Osteoblast (primary cell): ENCODE measurements around the gene MRPL46. TPM values are rescaled to one million over a fixed set of nuclear protein-coding genes. Genes with fewer than 3 reads are reported as not detected.

Experiments
- DNase-seq: peaks from one replicate; pipeline ENCODE4 v3.0.0; 2011; ENCODE audit warnings: low spot score, mixed read lengths; ENCODE audit not compliant: insufficient read length; ENCODE audit errors: missing footprints
- H2AFZ ChIP-seq: 2 replicates; pipeline ENCODE4 v1.6.0; 2011; ENCODE audit warnings: mild to moderate bottlenecking, low read length
- H3K27ac ChIP-seq: 2 replicates; pipeline ENCODE4 v1.5.1; 2011; ENCODE audit warnings: mild to moderate bottlenecking, low read depth, low read length, moderate library complexity
- H3K27me3 ChIP-seq: 2 replicates; pipeline ENCODE4 v1.6.0; 2012; ENCODE audit warnings: mild to moderate bottlenecking, control low read depth, inconsistent platforms, low read length, moderate library complexity; ENCODE audit not compliant: insufficient read depth
- H3K36me3 ChIP-seq: 2 replicates; pipeline ENCODE4 v1.5.1; 2011; ENCODE audit warnings: mild to moderate bottlenecking, low read length, control low read depth, moderate library complexity; ENCODE audit not compliant: insufficient read depth
- H3K4me1 ChIP-seq: 2 replicates; pipeline ENCODE4 v1.5.1; 2011; ENCODE audit warnings: mild to moderate bottlenecking, low read length, control low read depth, moderate library complexity; ENCODE audit not compliant: insufficient read depth
- H3K4me2 ChIP-seq: 2 replicates; pipeline ENCODE4 v1.6.0; 2011; ENCODE audit warnings: mild to moderate bottlenecking, low read length; ENCODE audit not compliant: insufficient read depth
- H3K4me3 ChIP-seq: fragments of 200-600 bp; sonication (generic); 3 replicates; pipeline ENCODE4 v1.5.1; 2012; ENCODE audit warnings: mild to moderate bottlenecking, low read length, inconsistent platforms; ENCODE audit not compliant: insufficient read depth
- H3K79me2 ChIP-seq: 2 replicates; pipeline ENCODE4 v1.6.0; 2012; ENCODE audit warnings: mild to moderate bottlenecking, low read length, control low read depth, inconsistent platforms; ENCODE audit not compliant: insufficient read depth
- H3K9me3 ChIP-seq: 2 replicates; pipeline ENCODE4 v1.5.1; 2011; ENCODE audit warnings: low read depth, low read length, control low read depth
- H4K20me1 ChIP-seq: 2 replicates; pipeline ENCODE4 v1.6.0; 2012; ENCODE audit warnings: mild to moderate bottlenecking, low read length, control low read depth; ENCODE audit not compliant: insufficient read depth
- total RNA-seq: library from RNA; depleted of rRNA; stranded (reverse); fragments of >200 nt; gene quantifications from 2 replicates; pipeline ENCODE4 v1.2.3, GENCODE V29; 2012
- TF ChIP-seq, protein P1 (sequence below): IDR thresholded peaks from 2 replicates; pipeline ENCODE4 v1.5.1; 2011; ENCODE audit warnings: mild to moderate bottlenecking, low read depth, low read length, moderate library complexity; ENCODE audit errors: extremely low read depth

The MRPL46 gene
- total RNA-seq, 1 donor = 11.2 TPM

DNA sequence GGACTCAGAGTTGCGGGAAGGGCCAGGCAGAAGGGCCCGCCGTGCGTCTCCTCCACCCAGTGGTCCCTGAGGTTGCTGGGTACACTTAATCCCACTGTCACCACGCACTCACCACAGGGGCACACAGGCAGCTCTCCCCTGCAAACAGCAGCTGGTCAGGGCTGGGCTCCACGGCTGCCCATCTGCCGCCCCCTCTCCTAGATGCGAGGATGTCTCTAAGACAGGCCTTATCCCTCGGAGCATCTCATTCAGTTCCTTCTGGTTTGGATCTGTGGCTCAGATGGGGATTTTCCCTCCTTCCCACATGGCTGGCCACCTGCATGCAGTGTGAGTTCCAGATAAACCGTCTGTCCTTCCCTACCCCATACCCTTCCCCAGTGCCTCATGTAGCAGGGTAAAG is 26.7 kb upstream of the MRPL46 start:
- H3K4me1 ChIP-seq = no peaks in the 10 kb centered on the region
- H3K4me2 ChIP-seq = no peak overlapping the region
- no peak overlapping the region for H3K27ac ChIP-seq
- H3K27me3 ChIP-seq = no peaks in the 10 kb centered on the region
- H3K36me3 ChIP-seq = no peaks in the 10 kb centered on the region
- no peaks in the 10 kb centered on the region for H3K79me2 ChIP-seq
- no peak overlapping the region for H3K4me3 ChIP-seq
- H2AFZ ChIP-seq = no peak overlapping the region
- no peaks in the 10 kb centered on the region for H4K20me1 ChIP-seq
- no peaks in the 10 kb centered on the region for H3K9me3 ChIP-seq
- TF ChIP-seq, protein P1, sequence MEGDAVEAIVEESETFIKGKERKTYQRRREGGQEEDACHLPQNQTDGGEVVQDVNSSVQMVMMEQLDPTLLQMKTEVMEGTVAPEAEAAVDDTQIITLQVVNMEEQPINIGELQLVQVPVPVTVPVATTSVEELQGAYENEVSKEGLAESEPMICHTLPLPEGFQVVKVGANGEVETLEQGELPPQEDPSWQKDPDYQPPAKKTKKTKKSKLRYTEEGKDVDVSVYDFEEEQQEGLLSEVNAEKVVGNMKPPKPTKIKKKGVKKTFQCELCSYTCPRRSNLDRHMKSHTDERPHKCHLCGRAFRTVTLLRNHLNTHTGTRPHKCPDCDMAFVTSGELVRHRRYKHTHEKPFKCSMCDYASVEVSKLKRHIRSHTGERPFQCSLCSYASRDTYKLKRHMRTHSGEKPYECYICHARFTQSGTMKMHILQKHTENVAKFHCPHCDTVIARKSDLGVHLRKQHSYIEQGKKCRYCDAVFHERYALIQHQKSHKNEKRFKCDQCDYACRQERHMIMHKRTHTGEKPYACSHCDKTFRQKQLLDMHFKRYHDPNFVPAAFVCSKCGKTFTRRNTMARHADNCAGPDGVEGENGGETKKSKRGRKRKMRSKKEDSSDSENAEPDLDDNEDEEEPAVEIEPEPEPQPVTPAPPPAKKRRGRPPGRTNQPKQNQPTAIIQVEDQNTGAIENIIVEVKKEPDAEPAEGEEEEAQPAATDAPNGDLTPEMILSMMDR = no peak
- DNase-seq = no peak

- TF ChIP-seq, protein P1 = no peak
- Histone ChIP-seq H3K79me2 (no peaks in the 10 kb centered on the region), H3K9me3 (no peaks in the 10 kb centered on the region), H3K4me3 (no peak overlapping the region), H3K36me3 (no peaks in the 10 kb centered on the region), H3K27ac (no peak overlapping the region), H3K4me1 (peaks cover 4% of the 10 kb centered on the region), H2AFZ (no peak overlapping the region), H4K20me1 (no peaks in the 10 kb centered on the region), H3K4me2 (no peak overlapping the region), H3K27me3 (no peaks in the 10 kb centered on the region)
- no peak for DNase-seq
Observed at GRCh38 chr15:88491158-88491557, 24.0 kb upstream of the MRPL46 start.

DNA sequence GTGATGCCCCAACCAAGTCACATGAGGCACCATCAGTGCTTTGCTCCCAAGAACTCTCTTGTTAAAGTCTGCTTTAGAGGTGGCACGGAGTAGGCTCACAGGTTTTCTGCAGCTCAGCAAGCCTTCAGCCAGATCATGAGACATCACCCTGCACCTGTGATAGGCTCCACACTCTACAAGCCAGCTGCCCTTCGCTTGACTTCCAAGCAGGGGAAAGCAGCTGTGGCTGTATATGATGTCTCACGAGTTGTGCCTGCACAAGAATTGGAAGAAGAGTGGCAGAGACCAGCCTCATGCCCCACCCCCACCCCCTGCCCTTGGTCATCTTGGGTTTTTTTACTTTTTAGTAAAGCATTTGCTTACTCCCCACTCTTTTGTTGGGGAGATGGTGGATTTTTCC is 22.8 kb upstream of the MRPL46 start:
- no peak overlapping the region for H3K4me2 ChIP-seq
- H4K20me1 ChIP-seq = no peaks in the 10 kb centered on the region
- H3K4me1 ChIP-seq = peaks cover 7% of the 10 kb centered on the region
- no peaks in the 10 kb centered on the region for H3K27me3 ChIP-seq
- no peaks in the 10 kb centered on the region for H3K79me2 ChIP-seq
- no peaks in the 10 kb centered on the region for H3K36me3 ChIP-seq
- no peak overlapping the region for H3K4me3 ChIP-seq
- H3K27ac ChIP-seq = no peak overlapping the region
- TF ChIP-seq, protein P1 = no peak
- no peak for DNase-seq
- H3K9me3 ChIP-seq = no peaks in the 10 kb centered on the region
- no peak overlapping the region for H2AFZ ChIP-seq

DNA sequence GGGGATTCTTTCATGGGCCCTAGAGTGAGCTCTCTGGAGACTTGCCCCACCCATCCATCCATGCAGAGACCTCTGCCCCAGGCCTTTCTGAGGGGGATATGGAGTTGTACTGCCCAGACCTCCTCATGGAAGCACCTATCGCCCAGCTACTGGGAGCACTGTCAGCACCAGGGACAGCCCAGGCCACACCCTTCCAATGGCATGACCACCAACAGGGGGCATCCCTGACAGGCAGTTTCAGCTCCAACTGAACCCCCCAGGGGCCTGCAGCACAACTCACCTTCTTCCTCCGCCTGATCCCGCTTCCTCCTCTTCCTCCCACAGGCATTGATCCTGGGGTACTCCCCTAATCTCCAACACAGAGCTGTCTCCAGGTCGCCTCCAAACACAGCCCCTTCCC is 22.1 kb upstream of the MRPL46 start:
- H3K4me1 ChIP-seq = peaks cover 8% of the 10 kb centered on the region
- no peaks in the 10 kb centered on the region for H3K27me3 ChIP-seq
- H3K79me2 ChIP-seq = no peaks in the 10 kb centered on the region
- H3K4me3 ChIP-seq = no peak overlapping the region
- no peaks in the 10 kb centered on the region for H4K20me1 ChIP-seq
- H3K27ac ChIP-seq = no peak overlapping the region
- TF ChIP-seq, protein P1 = no peak
- no peak overlapping the region for H3K4me2 ChIP-seq
- no peak overlapping the region for H2AFZ ChIP-seq
- no peaks in the 10 kb centered on the region for H3K9me3 ChIP-seq
- DNase-seq = no peak
- no peaks in the 10 kb centered on the region for H3K36me3 ChIP-seq
